GM21515 (cell line): ENCODE measurements around the gene TMEM17.
A peak's percentile ranks its signal among the peaks of the same experiment; 100 is the strongest.

ENCODE experiments used
- ATAC-seq: cut with Tn5 transposase; IDR thresholded peaks from one replicate; pipeline ENCODE4 v1.9.1; 2021; ENCODE audit not compliant: unreplicated experiment

The TMEM17 gene

GRCh38 chr2:62458206-62458641 is 47.8 kb downstream of the TMEM17 start:
- ATAC-seq, result no peak

- no peak for ATAC-seq
These were observed 48.4 kb downstream of the TMEM17 start for GRCh38 chr2:62457556-62457955.

GRCh38 chr2:62456721-62457539 is 49.1 kb downstream of the TMEM17 start:
- ATAC-seq, result peak; percentile 83

GRCh38 chr2:62455957-62456692 is 49.9 kb downstream of the TMEM17 start:
- no peak for ATAC-seq

- ATAC-seq, result no peak
These were observed 52.0 kb downstream of the TMEM17 start for GRCh38 chr2:62453955-62454354.

GRCh38 chr2:62452701-62453454 is 53.1 kb downstream of the TMEM17 start:
- ATAC-seq, result no peak

- ATAC-seq, result no peak
These were observed 55.2 kb downstream of the TMEM17 start for GRCh38 chr2:62450716-62451191.
